IMR-90 (cell line): ENCODE data around the gene OSBP. TPM values are rescaled to one million over a fixed set of nuclear protein-coding genes. Genes with fewer than 3 reads are reported as not detected.

Experiments
- ATAC-seq: fragments of 200-7000 bp; cut with Tn5 transposase; 2 replicates; pipeline ENCODE4 v1.9.1; 2020; ENCODE audit warnings: low read depth, mild to moderate bottlenecking, moderate library complexity
- BruUV-seq: library from RNA; stranded (reverse); fragments of 400-500 nt; replicated peaks from 2 replicates; lab custom pipeline; 2021; lab: Mats Ljungman, UMichigan
- CTCF ChIA-PET: fragments of 300-600 bp; formaldehyde crosslinking; extraction: SDS; loops from one replicate; lab custom pipeline; 2021; ENCODE audit warnings: antibody characterized with exemption; lab: Yijun Ruan, JAX
- POLR2A ChIA-PET: fragments of 300-600 bp; sonication (Branson Sonifier 250); formaldehyde crosslinking; loops from one replicate; lab custom pipeline; 2022; ENCODE audit warnings: antibody characterized with exemption; ENCODE audit not compliant: unreplicated experiment; lab: Charles Lee
- DNase-seq: peaks from one replicate; pipeline ENCODE4 v3.0.0; 2013
- H2AFZ ChIP-seq: replicated peaks from 2 replicates; pipeline ENCODE3; 2013; ENCODE audit warnings: low read length, mild to moderate bottlenecking; ENCODE audit not compliant: poor library complexity
- H2AK5ac ChIP-seq: 2 replicates; pipeline ENCODE4 v1.6.1; 2013; ENCODE audit warnings: low read depth, low read length, inconsistent platforms
- H2AK9ac ChIP-seq: replicated peaks from 2 replicates; pipeline ENCODE3; 2013; ENCODE audit warnings: mild to moderate bottlenecking, low read depth, low read length, moderate library complexity; ENCODE audit not compliant: poor library complexity
- H2BK120ac ChIP-seq: 2 replicates; pipeline ENCODE4 v1.6.1; 2013; ENCODE audit warnings: low read depth, low read length, inconsistent platforms
- H2BK15ac ChIP-seq: 3 replicates; pipeline ENCODE4 v1.6.1; 2013; ENCODE audit warnings: low read depth, low read length, inconsistent platforms
- H2BK20ac ChIP-seq: 2 replicates; pipeline ENCODE4 v1.6.1; 2013; ENCODE audit warnings: low read depth, mild to moderate bottlenecking, inconsistent platforms, low read length, moderate library complexity
- H2BK5ac ChIP-seq: 2 replicates; pipeline ENCODE4 v1.6.1; 2013; ENCODE audit warnings: mild to moderate bottlenecking, low read depth, low read length, inconsistent platforms; ENCODE audit not compliant: poor library complexity, severe bottlenecking
- H3K14ac ChIP-seq: replicated peaks from 2 replicates; pipeline ENCODE4 v1.6.1; 2013; ENCODE audit warnings: low read depth, low read length, inconsistent platforms
- H3K18ac ChIP-seq: 2 replicates; pipeline ENCODE4 v1.6.1; 2013; ENCODE audit warnings: low read depth, low read length, control low read depth
- H3K23ac ChIP-seq: 2 replicates; pipeline ENCODE4 v1.6.1; 2013; ENCODE audit warnings: low read depth, low read length, inconsistent platforms
- H3K27ac ChIP-seq: 2 replicates; pipeline ENCODE4 v1.5.1; 2013; ENCODE audit warnings: mild to moderate bottlenecking, control low read depth, low read length; ENCODE audit not compliant: insufficient read depth
- H3K27me3 ChIP-seq: 2 replicates; pipeline ENCODE4 v1.6.1; 2013; ENCODE audit warnings: low read length; ENCODE audit not compliant: control insufficient read depth, insufficient read depth
- H3K36me3 ChIP-seq: 2 replicates; pipeline ENCODE4 v1.6.1; 2013; ENCODE audit warnings: low read length, mixed read lengths; ENCODE audit not compliant: control insufficient read depth, insufficient read depth
- H3K4ac ChIP-seq: 2 replicates; pipeline ENCODE4 v1.6.1; 2013; ENCODE audit warnings: low read depth, low read length, inconsistent platforms
- H3K4me1 ChIP-seq: 2 replicates; pipeline ENCODE4 v1.6.1; 2013; ENCODE audit warnings: low read length, mixed read lengths; ENCODE audit not compliant: control insufficient read depth, insufficient read depth
- H3K4me2 ChIP-seq: 2 replicates; pipeline ENCODE4 v1.6.1; 2013; ENCODE audit warnings: low read depth, mild to moderate bottlenecking, control low read depth, low read length, moderate library complexity
- H3K4me3 ChIP-seq: 2 replicates; pipeline ENCODE4 v1.5.1; 2013; ENCODE audit warnings: low read depth, mild to moderate bottlenecking, control low read depth, low read length, moderate library complexity; ENCODE audit not compliant: insufficient read depth
- H3K56ac ChIP-seq: 2 replicates; pipeline ENCODE4 v1.6.1; 2013; ENCODE audit warnings: low read length, inconsistent platforms; ENCODE audit not compliant: insufficient read depth; ENCODE audit errors: extremely low read depth
- H3K79me1 ChIP-seq, 2 experiments: 2 replicates each; pipeline ENCODE4 v1.6.1; 2013; ENCODE audit warnings: low read length in 2 of 2, inconsistent platforms in 1 of 2, low read depth in 1 of 2
- H3K9ac ChIP-seq: 2 replicates; pipeline ENCODE4 v1.6.1; 2013; ENCODE audit warnings: low read depth, low read length, control low read depth
- H3K9me1 ChIP-seq: 2 replicates; pipeline ENCODE4 v1.6.1; 2013; ENCODE audit warnings: low read length, inconsistent platforms; ENCODE audit not compliant: insufficient read depth
- H3K9me3 ChIP-seq: 2 replicates; pipeline ENCODE4 v1.6.1; 2013; ENCODE audit warnings: low read length; ENCODE audit not compliant: control insufficient read depth, insufficient read depth
- H4K20me1 ChIP-seq: 2 replicates; pipeline ENCODE4 v1.6.1; 2013; ENCODE audit warnings: low read length, inconsistent platforms; ENCODE audit not compliant: insufficient read depth
- H4K5ac ChIP-seq: 2 replicates; pipeline ENCODE4 v1.6.1; 2013; ENCODE audit warnings: mild to moderate bottlenecking, low read depth, low read length, control low read depth
- H4K8ac ChIP-seq, 2 experiments: 2 replicates each; pipeline ENCODE4 v1.6.1; 2013; ENCODE audit warnings: low read depth in 2 of 2, low read length in 2 of 2, control low read depth in 1 of 2, inconsistent platforms in 1 of 2
- H4K91ac ChIP-seq: 2 replicates; pipeline ENCODE4 v1.6.1; 2013; ENCODE audit warnings: low read depth, low read length, inconsistent platforms; ENCODE audit not compliant: insufficient read depth
- BHLHE40 ChIP-seq: fragments of 150-350 bp; IDR thresholded peaks from 2 replicates; pipeline ENCODE4 v1.6.1; 2016; ENCODE audit warnings: mild to moderate bottlenecking, low read depth, low read length
- MAFK ChIP-seq: IDR thresholded peaks from 2 replicates; pipeline ENCODE4 v1.6.1; 2012; ENCODE audit warnings: low read depth, low read length, improper control_type of control experiment
- MAZ ChIP-seq: IDR thresholded peaks from 2 replicates; pipeline ENCODE4 v1.6.1; 2012; ENCODE audit warnings: low read depth, mild to moderate bottlenecking, low read length, improper control_type of control experiment, moderate library complexity, borderline replicate concordance
- MXI1 ChIP-seq: IDR thresholded peaks from 2 replicates; pipeline ENCODE4 v1.6.1; 2012; ENCODE audit warnings: low read depth, mild to moderate bottlenecking, low read length, moderate library complexity, borderline replicate concordance
- NFE2L2 ChIP-seq: fragments of 150-350 bp; IDR thresholded peaks from 2 replicates; pipeline ENCODE4 v1.6.1; 2016; ENCODE audit warnings: low read depth, mild to moderate bottlenecking, low read length
- WGBS, 2 experiments: methylation state at CpG; one replicate each; pipeline versions ENCODE4 v1.1.5 to v1.1.7; 2013; ENCODE audit warnings: missing lambda C conversion rate in 2 of 2; ENCODE audit not compliant: insufficient read length in 1 of 2; ENCODE audit errors: extremely low coverage in 2 of 2; 5-methylcytosine and 5-hydroxymethylcytosine counted together
- dilution Hi-C: fragments of 300-500 bp; cut with HindIII; formaldehyde crosslinking; loops from one replicate; pipeline ENCODE4 v1.14.3; 2018; ENCODE audit warnings: low sequenced_read_pairs; ENCODE audit not compliant: unreplicated experiment
- in situ Hi-C: fragments of 300-500 bp; cut with MboI; formaldehyde crosslinking; loops from 3 replicates; pipeline ENCODE4 v1.14.3; 2019; ENCODE audit warnings: low sequenced_read_pairs, inconsistent platforms, mixed read lengths
- intact Hi-C: fragments of 100-400 bp; cut with micrococcal nuclease; formaldehyde crosslinking; loops from 2 replicates; pipeline ENCODE4 v1.10.0; 2022
- polyA plus RNA-seq, 3 experiments: library from polyadenylated mRNA; depleted of rRNA; stranded (reverse); fragments of >200 nt; gene quantifications; 2 replicates each; pipeline ENCODE4 v1.2.3, GENCODE V29; 2012; ENCODE audit warnings: low replicate concordance in 1 of 3
- total RNA-seq: library from RNA; depleted of rRNA; stranded (reverse); fragments of >200 nt; gene quantifications from 2 replicates; pipeline ENCODE4 v1.2.3, GENCODE V29; 2012
- TF ChIP-seq, protein P1 (sequence below): fragments of 150-350 bp; IDR thresholded peaks from 2 replicates; pipeline ENCODE4 v1.6.1; 2017; ENCODE audit warnings: mild to moderate bottlenecking, antibody characterized with exemption, low read length, low read depth
- TF ChIP-seq, protein P2 (sequence below): fragments of 150-350 bp; IDR thresholded peaks from 2 replicates; pipeline ENCODE4 v1.6.1; 2016; ENCODE audit warnings: low read depth, mild to moderate bottlenecking, low read length, moderate library complexity, borderline replicate concordance

OSBP gene
- total and polyA plus RNA-seq, 2 of the 4 experiments (the other 2 are of a cell fraction) = 22.1 to 27.4 TPM

DNA sequence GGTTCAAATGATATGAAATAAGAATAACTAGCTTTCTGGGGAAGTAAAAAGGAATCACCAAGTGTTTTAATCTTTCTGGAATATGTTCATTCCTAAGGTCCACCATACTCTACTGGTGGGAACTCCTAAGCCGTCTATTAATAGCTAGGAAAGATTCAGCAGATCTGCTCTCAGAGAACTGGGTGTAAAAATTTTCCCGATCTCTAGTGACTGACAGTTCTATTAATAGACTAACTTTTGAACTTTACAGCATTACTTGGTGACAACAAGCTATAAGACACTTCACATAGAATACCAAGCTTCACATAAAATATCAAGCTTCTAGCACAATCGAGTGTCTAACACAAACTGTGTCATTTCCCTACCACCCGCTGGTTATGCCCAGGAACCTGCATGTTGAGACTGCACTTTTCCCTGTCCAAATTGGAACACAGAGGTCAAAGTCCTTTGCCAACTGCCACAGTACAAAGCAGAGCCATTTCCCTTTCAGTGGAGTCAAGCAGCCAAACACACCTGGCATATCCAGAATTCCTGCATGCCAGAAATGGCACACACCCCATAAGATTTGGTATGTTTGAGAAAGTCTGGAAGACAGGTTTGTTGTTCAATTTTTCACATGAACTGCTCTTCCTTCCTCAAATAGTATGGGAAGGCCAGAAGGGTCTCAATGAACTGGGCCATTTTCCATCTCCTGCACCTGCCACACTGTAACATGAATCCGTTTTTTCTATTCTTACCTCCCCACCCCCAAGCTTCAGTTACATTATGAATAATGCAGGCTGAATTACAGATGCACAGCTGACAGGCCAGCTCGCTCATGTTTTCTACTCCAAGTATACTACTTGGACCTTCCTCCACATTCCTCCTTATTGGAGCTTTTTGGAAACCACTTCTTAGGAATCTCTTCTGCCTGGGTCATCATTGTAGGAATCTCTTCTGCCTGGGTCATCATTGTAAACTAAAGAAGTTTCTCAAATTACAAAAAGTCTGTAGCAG is 3.7 kb downstream of the OSBP start:
- POLR2A ChIA-PET = no interaction called here

More for the DNA sequence above, 3.7 kb downstream of the OSBP start:
- in situ Hi-C loops (loop anchor here (25.0 kb wide), 1 partner anchor 1700 kb away; no protein-coding TSS in a partner anchor), dilution Hi-C loops (no loop called here), intact Hi-C loops (loop anchor here (5.0 kb wide), 1 partner anchor 40 kb away; no protein-coding TSS in a partner anchor)
- peaks cover 28 to 60% of the 10 kb centered on the region in 2 experiments for H3K79me1 ChIP-seq
- TF ChIP-seq MXI1 = no peak
- TF ChIP-seq, protein P1, sequence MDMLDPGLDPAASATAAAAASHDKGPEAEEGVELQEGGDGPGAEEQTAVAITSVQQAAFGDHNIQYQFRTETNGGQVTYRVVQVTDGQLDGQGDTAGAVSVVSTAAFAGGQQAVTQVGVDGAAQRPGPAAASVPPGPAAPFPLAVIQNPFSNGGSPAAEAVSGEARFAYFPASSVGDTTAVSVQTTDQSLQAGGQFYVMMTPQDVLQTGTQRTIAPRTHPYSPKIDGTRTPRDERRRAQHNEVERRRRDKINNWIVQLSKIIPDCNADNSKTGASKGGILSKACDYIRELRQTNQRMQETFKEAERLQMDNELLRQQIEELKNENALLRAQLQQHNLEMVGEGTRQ = no peak
- TF ChIP-seq MAFK = no peak
- no peak for TF ChIP-seq BHLHE40
- TF ChIP-seq NFE2L2 = no peak
- TF ChIP-seq, protein P2, sequence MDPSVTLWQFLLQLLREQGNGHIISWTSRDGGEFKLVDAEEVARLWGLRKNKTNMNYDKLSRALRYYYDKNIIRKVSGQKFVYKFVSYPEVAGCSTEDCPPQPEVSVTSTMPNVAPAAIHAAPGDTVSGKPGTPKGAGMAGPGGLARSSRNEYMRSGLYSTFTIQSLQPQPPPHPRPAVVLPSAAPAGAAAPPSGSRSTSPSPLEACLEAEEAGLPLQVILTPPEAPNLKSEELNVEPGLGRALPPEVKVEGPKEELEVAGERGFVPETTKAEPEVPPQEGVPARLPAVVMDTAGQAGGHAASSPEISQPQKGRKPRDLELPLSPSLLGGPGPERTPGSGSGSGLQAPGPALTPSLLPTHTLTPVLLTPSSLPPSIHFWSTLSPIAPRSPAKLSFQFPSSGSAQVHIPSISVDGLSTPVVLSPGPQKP = no peak
- TF ChIP-seq MAZ = no peak
- H3K27me3 ChIP-seq = no peaks in the 10 kb centered on the region
- no peak overlapping the region for H4K8ac ChIP-seq
- H3K27ac ChIP-seq = no peak overlapping the region; the same call in 1 of the 2 replicates
- H3K9me3 ChIP-seq = no peaks in the 10 kb centered on the region
- H3K56ac ChIP-seq = no peak overlapping the region
- H2BK5ac ChIP-seq = no peak overlapping the region
- H4K20me1 ChIP-seq = peaks cover 45% of the 10 kb centered on the region
- peak; percentile 67 for DNase-seq
- no peak overlapping the region for H2BK120ac ChIP-seq
- H4K5ac ChIP-seq = no peak overlapping the region
- no peak overlapping the region for H2AK9ac ChIP-seq
- H3K36me3 ChIP-seq = peaks cover 30% of the 10 kb centered on the region
- no peak overlapping the region for H3K9ac ChIP-seq
- peaks cover 10% of the 10 kb centered on the region for H3K9me1 ChIP-seq
- no peak overlapping the region for H3K18ac ChIP-seq
- H2BK15ac ChIP-seq = no peak overlapping the region
- no peak overlapping the region for H2AFZ ChIP-seq
- BruUV-seq = no TSS peak
- H3K23ac ChIP-seq = no peak overlapping the region
- no peak overlapping the region for H2AK5ac ChIP-seq
- H3K4ac ChIP-seq = no peak overlapping the region
- peak overlapping the region; percentile 20; the same call in 1 of the 2 replicates for H3K4me2 ChIP-seq
- no peak overlapping the region for H3K4me3 ChIP-seq
- no peak; the same call in 1 of the 2 replicates for ATAC-seq
- 86% methylated on average over 2 of the region's 6 CpGs; no CpG with 5 or more reads in 1 of the 2 experiments for WGBS, 2 experiments
- CTCF ChIA-PET = no interaction called here
- peaks cover 4% of the 10 kb centered on the region for H3K4me1 ChIP-seq
- H4K91ac ChIP-seq = no peak overlapping the region
- H3K14ac ChIP-seq = no peak overlapping the region; the same call in 1 of the 2 replicates
- no peak overlapping the region for H2BK20ac ChIP-seq
